Hypothalamus (tissue), 51 donors: Measurements from ENCODE around the gene ATXN1.
"Not testable (repeated sequence)": the region's sequence is repeated elsewhere in the genome, so short reads cannot be mapped to it uniquely, and the experiment has no call there.

ENCODE experiments used
- DNase-seq, 51 donors: peaks; one replicate each; lab custom pipeline; 2025; lab: John Stamatoyannopoulos, UW

ATXN1 gene

DNA sequence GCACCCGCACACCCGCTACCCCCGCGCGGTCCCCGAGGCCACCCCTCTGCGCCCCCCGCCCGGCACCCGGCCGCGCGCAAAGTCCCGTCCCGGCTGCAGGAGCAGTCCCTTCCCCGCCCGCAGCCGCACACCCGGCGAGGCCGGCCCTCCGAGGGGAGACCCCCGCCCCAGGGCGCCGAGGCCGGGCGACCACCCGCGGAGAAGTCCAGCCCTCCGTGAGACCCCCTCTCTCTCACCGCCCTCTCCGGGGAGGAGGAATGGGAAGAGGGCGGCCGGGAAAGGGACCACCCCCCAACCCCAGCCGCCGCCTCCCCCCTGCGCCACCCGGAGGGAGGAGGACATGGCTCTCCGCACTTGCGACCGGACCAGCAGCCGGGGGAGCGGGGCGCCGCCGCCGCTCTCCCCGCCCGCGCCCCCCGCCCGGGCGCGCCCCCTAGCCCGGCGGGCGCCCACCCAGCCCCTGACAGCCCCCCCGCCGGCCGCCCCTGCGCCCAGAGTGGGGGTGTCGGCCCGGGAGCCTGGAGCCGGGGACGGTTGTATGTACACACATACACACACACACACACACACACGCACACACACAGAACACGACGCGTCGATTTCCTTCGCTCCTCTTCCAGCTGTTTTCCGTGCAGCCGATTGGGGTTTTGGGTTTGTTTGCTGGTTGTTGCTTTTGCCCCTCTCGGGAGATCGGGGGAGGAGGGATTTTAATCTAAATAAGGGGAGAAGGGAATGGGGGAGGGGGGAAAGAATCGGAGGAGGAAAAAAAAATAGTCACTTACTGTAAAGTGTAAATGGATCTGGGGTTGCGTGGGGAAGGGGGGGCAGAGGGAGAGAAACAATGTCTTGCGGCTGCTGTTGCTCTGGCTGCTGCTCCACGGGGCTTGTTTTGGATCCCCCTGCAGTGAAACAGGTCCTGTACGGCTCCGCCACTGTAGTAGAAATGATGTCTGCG is at the start of gene ATXN1:
ATXN1 (minus strand) TSS at position 945 of the 955 bp plus-strand sequence.
- peak in 39 of 51 donors; percentile 37 to 91 (median 63) for DNase-seq

DNA sequence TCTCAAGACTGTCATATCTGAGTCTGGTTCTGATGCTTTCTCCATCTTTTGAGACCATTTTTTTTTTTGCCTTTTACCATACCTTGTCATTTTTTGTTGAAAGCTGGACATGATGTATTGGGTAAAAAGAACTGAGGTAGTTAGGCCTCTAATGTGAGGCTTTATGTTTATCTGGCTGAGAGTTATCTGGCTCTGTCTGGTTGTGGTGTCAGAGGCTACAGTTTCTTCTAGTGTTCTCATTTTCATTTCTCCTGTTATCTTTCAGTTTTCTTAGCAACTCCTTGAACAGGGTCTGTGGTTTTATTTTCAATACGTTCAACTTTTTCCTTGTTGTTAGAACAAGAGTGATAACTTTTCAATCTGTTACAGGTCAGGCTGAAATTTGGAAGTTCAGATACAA is 49.2 kb upstream of the ATXN1 start:
- DNase-seq: no peak

DNA sequence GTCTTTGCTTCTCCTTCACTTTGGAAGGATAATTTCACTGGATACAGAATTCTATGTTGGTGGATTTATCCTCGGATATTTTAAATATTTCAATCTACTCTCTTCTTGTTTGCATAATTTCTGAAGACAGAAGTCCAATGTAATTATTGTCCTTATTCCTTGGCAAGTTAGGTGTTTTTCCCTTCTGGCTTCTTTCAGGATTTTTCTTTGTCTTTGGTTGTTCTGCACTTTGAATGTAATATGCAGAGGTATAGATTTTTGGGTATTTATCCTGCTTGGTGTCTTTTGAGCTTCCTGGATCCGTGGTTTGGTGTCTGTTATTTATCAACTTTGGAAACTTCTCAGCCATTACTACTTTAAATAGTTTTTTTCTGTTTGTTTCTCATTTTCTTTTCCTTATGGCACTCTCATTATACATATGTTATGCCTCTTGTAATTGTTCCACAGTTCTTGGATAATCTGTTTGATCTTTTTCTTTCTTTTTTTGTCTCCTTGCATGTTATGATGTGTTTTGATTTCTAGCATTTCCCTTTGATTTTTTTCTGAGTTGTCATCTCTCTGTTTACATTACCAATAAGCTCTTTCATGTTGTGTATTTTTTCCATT is 48.6 kb upstream of the ATXN1 start:
- DNase-seq: no peak

DNA sequence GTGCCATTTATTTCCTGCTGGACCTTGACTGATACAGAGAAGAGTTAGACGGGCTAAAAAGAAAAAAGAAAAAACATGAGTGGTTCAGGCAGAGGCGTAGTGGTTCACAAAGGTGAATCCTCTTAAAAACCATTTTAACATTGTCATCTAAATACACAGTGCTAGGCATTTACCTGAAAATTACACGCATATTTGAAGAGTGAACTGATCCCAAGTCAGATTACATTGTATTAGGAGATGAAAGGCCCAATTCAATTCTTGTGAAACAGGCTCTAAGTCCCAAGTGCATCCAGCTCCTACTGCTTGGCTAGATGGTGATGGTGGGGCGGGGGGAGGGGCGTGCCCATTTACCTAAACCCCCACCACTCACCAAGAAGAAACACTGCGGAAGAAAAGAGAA is 46.7 kb upstream of the ATXN1 start:
- DNase-seq: no peak

DNA sequence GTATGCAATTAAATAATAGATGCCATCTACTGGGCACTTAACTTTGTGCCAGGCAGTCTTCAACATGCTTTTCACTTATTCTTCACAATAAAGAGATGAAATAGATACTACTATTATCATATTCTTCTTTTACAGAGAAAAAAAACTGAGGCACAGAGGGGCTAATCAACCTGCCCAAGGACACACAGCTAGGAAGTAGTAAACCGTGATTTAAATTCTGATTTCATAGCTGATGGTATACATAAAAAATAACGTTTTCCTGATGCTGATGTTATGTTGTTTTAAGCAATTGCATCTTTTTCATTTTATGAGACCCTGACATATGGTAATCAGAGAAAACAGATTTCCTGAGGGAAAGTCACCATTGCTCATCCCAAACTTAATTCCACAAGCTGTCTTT is 45.1 kb upstream of the ATXN1 start:
- no peak for DNase-seq

DNA sequence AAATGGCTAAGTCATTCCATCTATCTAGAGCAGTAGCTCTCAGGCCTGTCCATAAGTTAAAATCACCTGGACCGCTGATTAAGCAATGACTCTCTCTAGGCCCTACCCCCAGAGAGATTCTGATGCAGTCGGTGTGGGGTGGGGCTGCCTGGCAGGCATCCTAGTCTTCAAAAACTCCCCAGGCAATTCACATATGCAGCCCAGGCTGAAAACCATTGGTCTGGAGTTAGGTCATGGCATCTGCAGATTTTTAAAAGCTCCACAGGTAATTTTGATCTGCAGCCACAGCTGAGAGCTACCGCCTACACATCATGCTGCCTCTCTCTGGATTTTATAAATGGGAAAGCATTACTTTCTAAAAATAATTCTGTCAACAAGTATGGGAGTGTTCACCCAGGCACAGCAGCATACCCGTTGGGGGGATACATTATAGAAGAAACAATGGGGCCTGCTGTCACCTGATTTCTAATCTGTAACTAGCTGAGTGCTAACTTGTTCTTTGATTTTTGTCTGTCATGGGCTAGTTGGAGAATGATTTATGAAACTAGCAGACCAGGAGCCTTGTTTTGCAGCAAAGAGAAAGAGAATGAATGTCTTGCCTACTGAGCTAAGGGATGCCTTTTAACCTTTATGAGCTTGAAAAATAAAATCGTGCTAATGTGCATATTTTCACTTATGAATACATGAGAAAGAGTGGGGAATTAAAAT is 44.1 kb upstream of the ATXN1 start:
- DNase-seq: peak in 2 of 51 donors; percentile 3 to 30

DNA sequence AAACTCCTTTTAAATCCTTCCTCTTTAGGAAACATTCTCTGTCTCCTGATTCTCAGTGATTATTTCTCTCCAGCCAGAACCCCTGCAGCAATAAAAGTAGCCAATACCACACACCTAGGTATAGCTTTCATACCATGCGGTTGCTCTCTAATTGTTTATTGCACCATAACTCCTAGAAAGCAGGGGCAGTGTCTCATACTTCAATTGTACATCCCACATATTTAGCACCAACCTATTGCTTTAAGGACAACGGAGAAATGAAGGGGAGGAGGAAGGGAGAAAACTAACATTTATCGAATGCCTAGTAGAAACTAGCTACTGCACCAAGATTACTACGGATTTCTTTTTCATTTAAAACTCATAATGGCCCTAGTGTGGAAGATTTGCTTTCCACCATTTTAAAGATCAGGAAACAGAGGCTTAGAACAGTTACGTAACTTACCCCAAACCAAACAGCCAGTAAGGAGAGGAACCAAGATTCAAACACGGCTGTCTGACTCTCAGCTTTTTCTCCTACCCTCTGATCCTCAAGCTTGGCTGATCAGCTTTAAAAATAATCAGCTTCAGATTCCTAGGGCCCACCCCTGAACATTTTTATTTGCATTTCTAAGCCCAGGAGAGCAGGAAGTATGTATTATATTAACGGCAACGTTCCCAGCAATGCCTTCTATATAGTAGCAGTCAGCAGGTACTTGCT is 43.4 kb upstream of the ATXN1 start:
- DNase-seq: peak in 1 of 51 donors; percentile 38

DNA sequence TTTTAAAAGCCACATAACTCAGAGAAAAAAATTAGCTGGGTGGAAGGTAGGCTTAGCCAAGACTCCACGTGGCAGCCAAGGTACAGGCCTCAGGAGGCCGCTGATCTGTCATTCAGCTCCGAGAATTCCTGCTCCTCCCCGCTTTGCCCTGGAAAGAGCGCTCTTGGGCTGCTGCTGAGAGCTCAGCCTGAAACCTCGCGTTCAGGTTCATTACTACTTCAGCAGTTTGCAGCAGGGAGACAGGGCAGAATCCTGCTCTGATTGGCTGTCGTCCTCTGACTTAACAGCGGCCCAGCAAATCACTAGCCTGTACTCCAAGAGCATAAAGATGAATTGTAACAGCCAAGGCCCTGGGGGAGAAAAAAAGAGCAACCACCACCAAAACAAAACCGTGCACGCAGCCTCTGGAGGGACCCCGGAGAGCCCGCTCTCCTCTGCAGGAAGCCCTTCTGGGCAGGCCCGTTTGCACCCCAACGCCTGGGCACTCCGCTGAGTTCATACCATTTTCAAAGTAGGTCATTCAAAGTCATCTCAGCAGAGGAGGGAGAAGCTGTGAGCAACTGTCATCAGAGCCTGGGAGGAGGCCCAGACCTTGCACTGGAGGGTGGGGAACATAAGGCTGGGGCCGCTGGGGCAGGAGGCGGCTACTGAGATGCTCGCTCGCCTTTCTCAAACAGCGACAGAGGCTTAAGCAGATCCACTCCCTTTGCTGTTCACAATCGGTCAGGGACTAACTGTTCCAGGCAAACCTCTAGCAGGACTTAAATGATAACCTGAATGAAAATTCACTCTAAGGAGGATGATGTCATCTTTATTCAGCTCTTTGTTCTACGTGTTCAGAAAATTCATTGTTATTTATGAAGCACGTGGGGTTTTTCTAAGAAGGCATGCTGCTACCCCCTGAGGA is 42.3 kb upstream of the ATXN1 start:
- peak in 50 of 51 donors; percentile 12 to 89 (median 66) for DNase-seq

DNA sequence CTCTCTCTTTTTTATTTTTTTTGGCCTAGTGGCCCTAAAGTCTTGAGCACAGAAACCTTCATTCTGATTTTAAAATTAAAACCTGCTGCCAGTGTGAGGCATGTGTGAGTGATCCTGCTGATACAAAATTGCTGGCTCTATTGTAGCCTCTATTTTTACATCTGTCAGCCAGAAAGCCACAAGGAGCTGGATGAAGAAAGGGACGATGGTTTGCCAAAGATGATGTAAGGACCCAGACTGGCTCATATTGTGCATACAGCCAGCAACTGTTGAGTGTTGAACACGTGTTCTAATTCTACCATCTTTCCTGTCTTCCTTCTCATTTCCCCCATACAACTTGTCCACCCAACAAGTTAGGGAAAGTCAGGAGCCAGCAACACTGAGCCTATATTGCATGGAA is 40.8 kb upstream of the ATXN1 start:
- DNase-seq: no peak

DNA sequence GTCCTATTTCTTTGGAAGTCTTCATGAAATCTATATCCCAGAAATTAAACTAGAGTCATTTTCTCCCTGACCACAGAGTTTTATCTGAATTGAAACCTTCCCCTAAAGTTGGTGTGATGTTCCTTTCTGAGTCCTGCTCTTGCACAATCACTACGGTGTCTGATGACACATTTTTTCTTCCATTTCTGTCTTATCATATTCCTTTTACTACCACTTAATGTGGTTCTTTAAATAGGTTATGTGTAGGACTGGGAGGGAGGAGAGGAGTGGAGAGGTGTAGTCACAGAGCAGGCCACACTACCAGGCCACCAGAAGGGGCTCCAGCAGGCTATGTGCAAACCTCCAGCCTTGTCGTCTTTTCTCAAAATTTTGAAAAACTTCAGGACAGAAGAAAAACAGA is 39.7 kb upstream of the ATXN1 start:
- DNase-seq: no peak

DNA sequence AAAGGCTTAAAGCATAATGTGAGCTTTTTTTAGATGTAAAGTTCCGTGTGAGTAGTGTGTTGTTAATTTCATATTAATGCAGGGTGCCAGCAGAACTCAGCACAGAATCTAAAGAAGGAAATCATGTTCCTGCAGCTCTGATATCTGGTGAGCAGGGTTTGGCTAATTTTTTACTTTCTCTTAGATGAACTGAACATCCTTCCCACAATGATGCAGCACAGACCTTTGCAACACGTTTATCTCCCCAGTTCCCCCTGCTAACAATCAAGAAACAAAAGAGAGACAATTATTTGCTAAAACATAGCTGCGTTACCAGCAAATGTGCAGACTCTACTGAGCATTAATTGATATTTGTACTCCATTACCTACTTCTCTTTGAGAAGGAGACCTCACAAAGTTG is 39.1 kb upstream of the ATXN1 start:
- peak in 1 of 51 donors; percentile 20 for DNase-seq

DNA sequence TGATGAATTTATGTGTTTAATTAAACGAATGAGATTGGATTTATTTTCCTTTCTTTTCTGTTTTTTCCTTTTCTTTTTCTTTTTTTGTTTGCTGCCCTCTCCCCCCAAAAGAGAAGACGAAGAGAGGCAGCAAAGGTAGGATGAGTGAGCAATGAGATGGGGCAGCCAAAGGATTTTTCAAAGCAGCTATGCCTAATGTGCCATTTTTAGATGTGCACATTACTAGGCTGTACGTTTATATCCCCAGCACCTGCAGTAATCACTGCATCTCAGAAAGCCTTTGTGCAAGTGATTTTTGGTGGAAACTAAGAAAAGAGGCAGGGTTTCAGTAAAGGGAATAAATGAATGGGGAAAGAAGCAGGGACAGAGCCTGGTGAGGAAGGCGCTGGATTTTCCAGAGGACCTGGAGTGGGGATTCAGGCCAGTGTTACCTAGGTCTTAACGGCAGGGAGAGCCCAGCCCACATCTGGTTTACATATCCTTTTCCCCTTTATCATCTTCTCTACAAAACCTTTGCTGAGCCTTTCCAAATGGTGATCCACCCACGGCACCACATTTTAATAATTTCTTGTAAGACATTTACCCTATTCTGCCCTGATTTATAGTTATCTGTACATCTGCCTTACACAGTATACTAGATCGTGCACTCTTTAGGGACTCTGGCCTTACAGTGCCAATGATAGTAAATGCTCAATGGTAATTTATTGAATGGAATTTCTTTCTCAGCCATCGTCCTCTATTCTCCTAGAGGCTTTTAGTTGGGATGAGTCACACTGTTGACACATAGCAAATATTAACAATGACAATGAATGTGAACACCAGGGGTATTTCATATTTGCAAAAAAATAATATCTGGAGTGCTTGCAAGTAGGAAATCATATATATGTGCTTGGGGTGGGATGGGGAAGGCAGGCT is 38.3 kb upstream of the ATXN1 start:
- DNase-seq: no peak

DNA sequence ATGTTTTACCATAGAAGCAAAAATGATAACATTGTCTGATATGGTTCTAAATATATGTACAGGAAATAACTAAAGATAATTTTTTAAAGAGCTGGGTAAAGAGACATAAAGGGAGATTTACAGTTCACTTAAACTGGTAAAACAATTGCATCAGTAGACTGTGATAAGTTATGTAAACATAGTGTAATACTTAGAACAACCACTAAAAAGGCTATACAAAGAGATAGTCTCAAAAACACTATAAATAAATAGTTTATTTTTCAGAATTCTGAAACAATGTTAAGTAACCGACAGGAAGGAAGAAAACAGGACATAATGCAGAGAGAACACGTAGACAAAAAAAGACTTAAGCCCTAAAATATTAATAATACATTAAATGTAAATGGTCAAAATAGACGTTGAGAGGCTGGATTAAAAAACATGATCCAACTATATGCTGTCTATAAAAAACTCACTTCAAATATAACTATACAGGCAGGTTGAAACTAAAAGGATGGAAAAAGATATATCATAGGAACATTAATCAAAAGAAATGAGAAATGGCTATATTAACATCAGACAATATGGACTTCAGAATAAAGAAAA is 32.7 kb upstream of the ATXN1 start:
- DNase-seq: no peak

DNA sequence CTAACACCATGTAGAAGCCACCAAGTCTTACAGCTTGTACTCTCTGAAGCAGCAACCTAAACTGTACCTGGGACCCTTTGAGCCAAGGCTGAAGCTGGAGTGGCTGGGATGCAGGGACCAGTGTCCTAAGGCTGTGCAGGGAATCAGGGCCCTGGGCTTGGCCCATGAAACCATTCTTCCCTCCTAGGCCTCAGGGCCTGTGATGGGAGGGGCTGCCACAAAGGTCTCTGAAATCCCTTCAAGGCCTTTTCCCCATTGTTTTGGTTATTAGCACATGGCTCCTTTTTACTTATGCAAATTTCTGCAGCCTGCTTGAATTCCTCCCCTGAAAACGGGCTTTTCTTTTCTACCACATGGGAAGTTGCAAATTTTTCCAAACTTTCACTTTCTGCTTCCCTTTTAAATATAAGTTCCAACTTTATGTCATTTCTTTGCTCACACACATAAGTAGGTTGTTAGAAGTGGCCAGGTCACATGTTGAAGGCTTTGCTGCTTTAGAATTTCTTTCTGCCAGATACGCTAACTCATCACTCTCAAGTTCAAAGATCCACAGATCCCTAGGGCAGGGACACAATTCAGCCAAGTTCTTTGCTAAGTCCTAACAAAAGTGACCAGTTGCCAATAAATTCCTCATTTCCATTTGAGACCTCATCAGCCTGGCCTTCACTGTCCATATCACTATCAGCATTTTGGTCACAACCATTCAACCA is 28.2 kb upstream of the ATXN1 start:
- no peak for DNase-seq

DNA sequence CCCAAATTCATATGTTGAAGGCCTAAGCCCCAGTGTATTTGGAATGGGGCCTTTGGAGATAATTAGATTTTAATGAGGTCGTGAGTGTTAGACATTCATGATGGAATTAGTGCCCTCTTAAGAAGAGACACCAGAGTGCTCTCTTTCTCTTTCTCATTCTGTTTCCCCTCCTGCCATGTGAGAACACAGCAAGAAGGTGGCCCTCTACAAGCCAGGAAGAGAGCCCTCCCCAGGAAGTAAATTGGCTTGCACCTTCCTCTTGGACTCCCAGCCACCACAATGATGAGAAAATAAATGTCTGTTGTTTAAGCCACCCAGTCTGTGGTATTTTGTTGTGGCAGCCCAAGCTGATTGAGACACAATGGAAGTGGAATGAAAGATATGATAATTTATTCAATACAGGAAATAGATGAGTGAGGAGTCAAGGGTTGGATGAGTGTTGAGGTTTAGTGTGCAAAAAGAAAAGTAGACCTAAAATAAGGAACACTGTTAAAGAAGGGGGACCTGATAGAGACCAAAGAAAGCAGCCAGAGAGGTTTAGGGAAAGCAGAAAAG is 25.9 kb upstream of the ATXN1 start:
- no peak for DNase-seq

DNA sequence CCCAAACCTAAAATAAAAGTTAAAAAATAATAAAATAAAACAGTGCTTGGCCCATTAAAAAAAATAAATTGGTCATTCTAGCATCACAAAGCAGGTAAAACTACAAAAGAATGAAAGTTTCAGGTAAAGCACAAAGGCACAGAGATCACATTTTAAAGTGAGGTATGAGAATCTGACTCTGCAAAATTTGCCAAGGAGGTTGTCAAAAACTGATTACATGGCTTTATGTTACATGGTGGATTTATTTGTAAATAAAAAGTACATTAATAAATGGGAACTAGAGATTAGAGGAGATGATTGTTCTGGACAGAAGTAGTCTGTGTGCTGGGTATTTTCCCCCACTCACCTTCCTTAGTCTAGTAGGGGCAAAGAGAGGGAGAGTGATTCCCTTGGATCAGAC is 24.2 kb upstream of the ATXN1 start:
- no peak for DNase-seq

DNA sequence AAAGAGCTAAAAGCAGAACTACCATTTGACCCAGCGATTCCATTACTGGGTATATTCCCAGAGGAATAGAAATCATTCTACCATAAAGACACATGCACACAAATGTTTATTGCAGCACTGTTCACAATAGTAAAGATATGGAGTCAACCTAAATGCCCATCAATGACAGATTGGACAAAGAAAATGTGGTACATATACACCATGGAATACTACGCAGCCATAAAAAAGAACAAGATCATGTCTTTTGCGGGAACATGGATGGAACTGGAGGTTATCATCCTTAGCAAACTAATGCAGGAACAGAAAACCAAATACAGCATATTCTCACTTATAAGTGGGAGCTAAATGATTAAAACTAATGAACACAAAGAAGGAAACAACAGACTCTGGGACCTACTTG is 23.7 kb upstream of the ATXN1 start:
- DNase-seq: not testable (repeated sequence)
